Measurements from ENCODE around the gene NTNG1. TPM values are rescaled to one million over a fixed set of nuclear protein-coding genes. Genes with fewer than 3 reads are reported as not detected.

The NTNG1 gene
- total RNA-seq, 1 experiment from 2014 or later, result 1.5 TPM

DNA sequence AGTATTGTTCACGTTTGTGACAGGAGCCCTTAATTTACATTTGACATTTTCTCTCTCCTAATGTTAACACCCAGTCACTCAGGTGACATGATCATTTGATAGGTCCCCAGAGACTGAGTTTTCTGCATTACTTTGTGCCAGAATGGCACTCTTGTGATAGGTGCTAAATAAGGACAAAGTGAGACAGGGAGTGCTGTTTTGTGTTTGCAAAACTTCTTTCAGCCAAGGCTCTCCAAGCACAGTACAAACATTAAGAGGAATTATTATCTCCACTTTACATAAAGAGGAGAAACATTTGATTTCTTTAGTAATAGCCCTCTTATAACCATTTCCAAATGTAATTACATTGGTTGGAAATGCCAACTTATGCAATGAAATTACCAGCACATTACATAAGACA lies 355.2 kb downstream of the NTNG1 start:
- H3K4ac ChIP-seq (ENCODE audit: low read depth, low read length), result no peak overlapping the region
- Mint-ChIP-seq H3K36me3 (ENCODE audit: insufficient read depth in 1 of 3, low read depth in 3 of 3) (no peaks in the 10 kb centered on the region; a peak in 1 of 7 replicates), H3K4me1 (peaks cover 7 to 8% of the 10 kb centered on the region in 2 experiments), H3K27ac (no peak overlapping the region), H3K27me3 (ENCODE audit: low read depth) (no peaks in the 10 kb centered on the region), H3K4me3 (no peak overlapping the region), H3K9me3 (no peaks in the 10 kb centered on the region)
- no peak overlapping the region for H4K5ac ChIP-seq (ENCODE audit: insufficient read length, low read depth, low read length)
- TF ChIP-seq, protein P1, sequence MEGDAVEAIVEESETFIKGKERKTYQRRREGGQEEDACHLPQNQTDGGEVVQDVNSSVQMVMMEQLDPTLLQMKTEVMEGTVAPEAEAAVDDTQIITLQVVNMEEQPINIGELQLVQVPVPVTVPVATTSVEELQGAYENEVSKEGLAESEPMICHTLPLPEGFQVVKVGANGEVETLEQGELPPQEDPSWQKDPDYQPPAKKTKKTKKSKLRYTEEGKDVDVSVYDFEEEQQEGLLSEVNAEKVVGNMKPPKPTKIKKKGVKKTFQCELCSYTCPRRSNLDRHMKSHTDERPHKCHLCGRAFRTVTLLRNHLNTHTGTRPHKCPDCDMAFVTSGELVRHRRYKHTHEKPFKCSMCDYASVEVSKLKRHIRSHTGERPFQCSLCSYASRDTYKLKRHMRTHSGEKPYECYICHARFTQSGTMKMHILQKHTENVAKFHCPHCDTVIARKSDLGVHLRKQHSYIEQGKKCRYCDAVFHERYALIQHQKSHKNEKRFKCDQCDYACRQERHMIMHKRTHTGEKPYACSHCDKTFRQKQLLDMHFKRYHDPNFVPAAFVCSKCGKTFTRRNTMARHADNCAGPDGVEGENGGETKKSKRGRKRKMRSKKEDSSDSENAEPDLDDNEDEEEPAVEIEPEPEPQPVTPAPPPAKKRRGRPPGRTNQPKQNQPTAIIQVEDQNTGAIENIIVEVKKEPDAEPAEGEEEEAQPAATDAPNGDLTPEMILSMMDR (conservative IDR thresholded peaks at IDR 0.05), result no peak
- H2BK5ac ChIP-seq (ENCODE audit: insufficient read length, low read length), result no peak overlapping the region
- no peak overlapping the region for H3K27ac ChIP-seq (ENCODE audit: insufficient read length, low read depth, low read length)
- no peak overlapping the region for H4K8ac ChIP-seq (replicated peaks; ENCODE audit: insufficient read length, low read depth, low read length)
- WGBS (ENCODE audit: extremely low coverage, insufficient read length, low lambda C conversion rate), result no CpG with 5 or more reads among the region's 1 CpG
- H3K79me2 ChIP-seq (ENCODE audit: insufficient read depth, low read length), result no peaks in the 10 kb centered on the region
- H4K20me1 ChIP-seq (ENCODE audit: control insufficient read depth, insufficient read depth, insufficient read length), result no peaks in the 10 kb centered on the region
- H3K23ac ChIP-seq (ENCODE audit: insufficient read length, low read depth, low read length), result no peak overlapping the region
- H3K4me2 ChIP-seq (ENCODE audit: insufficient read depth, insufficient read length, low read length), result no peak overlapping the region
- H3K9me3 ChIP-seq (ENCODE audit: control insufficient read depth, low read depth, low read length), result no peaks in the 10 kb centered on the region
- H3K9ac ChIP-seq (ENCODE audit: extremely low read depth, insufficient read length, low read length), result no peak overlapping the region
- no peaks in the 10 kb centered on the region for H3K23me2 ChIP-seq (ENCODE audit: insufficient read length, low read depth, low read length, poor library complexity, severe bottlenecking)
- no peak overlapping the region for H2BK120ac ChIP-seq (ENCODE audit: low read depth, low read length, poor library complexity, severe bottlenecking)
- no peak for DNase-seq
- H2BK20ac ChIP-seq (ENCODE audit: low read depth, low read length, poor library complexity, severe bottlenecking), result no peak overlapping the region
- H4K91ac ChIP-seq (ENCODE audit: insufficient read length, low read depth, low read length), result no peak overlapping the region
- H3K14ac ChIP-seq (ENCODE audit: insufficient read depth, low read length), result no peak overlapping the region
- no peak overlapping the region for H3K56ac ChIP-seq (ENCODE audit: insufficient read length, low read depth, low read length)
- no peak overlapping the region for H2AK5ac ChIP-seq (ENCODE audit: insufficient read length, low read length)
- 0 out of 2 replicates have a peak, but pooled peaks cover 1% of the 10 kb centered on the region for H3K4me1 ChIP-seq (ENCODE audit: insufficient read depth, low read length)
- H2BK12ac ChIP-seq (ENCODE audit: insufficient read length, low read depth, low read length), result no peak overlapping the region
- no peak overlapping the region for H2AFZ ChIP-seq (ENCODE audit: low read length)
- H2BK15ac ChIP-seq (ENCODE audit: low read depth, low read length), result no peak overlapping the region
- H3T11ph ChIP-seq (ENCODE audit: low read length), result no peak overlapping the region
- no peaks in the 10 kb centered on the region for H3K79me1 ChIP-seq (ENCODE audit: insufficient read depth, low read depth, low read length, poor library complexity, severe bottlenecking)
- H3K18ac ChIP-seq (ENCODE audit: insufficient read length, low read depth, low read length), result no peak overlapping the region
- H3K27me3 ChIP-seq (ENCODE audit: insufficient read depth, low read length), result no peaks in the 10 kb centered on the region
